Choroid plexus epithelial cell (primary cell): ENCODE data around the gene RBBP5.
A peak's percentile ranks its signal among the peaks of the same experiment; 100 is the strongest.
"Not testable (repeated sequence)": the region's sequence is repeated elsewhere in the genome, so short reads cannot be mapped to it uniquely, and the experiment has no call there.

Experiments used
- DNase-seq: peaks from one replicate; pipeline ENCODE4 v3.0.0-alpha.2; 2010; ENCODE audit warnings: low read depth
- H3K4me3 ChIP-seq: 2 replicates; pipeline ENCODE4 v1.5.1; 2011; ENCODE audit warnings: low read depth, mild to moderate bottlenecking, control low read depth, low read length, moderate library complexity
- TF ChIP-seq, protein P1 (sequence below): conservative IDR thresholded peaks from 2 replicates; pipeline ENCODE4 v1.5.1; 2011; ENCODE audit warnings: low read depth, mild to moderate bottlenecking, control low read depth, inconsistent platforms, low read length, moderate library complexity

The RBBP5 gene

GRCh38 chr1:205158048-205158616 is 36.4 kb upstream of the RBBP5 start:
- TF ChIP-seq, protein P1, sequence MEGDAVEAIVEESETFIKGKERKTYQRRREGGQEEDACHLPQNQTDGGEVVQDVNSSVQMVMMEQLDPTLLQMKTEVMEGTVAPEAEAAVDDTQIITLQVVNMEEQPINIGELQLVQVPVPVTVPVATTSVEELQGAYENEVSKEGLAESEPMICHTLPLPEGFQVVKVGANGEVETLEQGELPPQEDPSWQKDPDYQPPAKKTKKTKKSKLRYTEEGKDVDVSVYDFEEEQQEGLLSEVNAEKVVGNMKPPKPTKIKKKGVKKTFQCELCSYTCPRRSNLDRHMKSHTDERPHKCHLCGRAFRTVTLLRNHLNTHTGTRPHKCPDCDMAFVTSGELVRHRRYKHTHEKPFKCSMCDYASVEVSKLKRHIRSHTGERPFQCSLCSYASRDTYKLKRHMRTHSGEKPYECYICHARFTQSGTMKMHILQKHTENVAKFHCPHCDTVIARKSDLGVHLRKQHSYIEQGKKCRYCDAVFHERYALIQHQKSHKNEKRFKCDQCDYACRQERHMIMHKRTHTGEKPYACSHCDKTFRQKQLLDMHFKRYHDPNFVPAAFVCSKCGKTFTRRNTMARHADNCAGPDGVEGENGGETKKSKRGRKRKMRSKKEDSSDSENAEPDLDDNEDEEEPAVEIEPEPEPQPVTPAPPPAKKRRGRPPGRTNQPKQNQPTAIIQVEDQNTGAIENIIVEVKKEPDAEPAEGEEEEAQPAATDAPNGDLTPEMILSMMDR = no peak
- no peak overlapping the region for H3K4me3 ChIP-seq
- DNase-seq = no peak

GRCh38 chr1:205155665-205156377 is 34.0 kb upstream of the RBBP5 start:
- not testable (repeated sequence) for DNase-seq

DNA sequence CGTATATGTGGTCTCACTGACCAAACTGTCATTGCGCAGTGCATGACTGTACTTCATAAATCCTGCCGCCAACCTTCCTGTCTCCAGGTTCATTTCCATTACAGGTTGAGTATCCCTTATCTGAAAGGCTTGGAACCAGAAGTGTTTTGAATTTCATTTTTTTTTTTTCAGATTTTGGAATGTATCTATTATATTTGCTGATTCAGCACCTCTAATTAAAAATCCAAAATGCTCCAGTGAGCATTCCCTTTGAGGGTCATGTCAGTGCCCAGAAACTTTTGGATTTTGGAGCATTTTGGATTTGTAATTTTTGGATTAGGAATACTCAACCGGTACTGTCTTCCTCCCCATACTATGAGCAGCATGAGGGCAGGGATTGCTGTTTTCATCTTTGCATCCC is 30.7 kb upstream of the RBBP5 start:
- no peak for DNase-seq
- TF ChIP-seq, protein P1 = no peak

More at GRCh38 chr1:205155665-205156377, 34.0 kb upstream of the RBBP5 start:
- not testable (repeated sequence) for H3K4me3 ChIP-seq

DNA sequence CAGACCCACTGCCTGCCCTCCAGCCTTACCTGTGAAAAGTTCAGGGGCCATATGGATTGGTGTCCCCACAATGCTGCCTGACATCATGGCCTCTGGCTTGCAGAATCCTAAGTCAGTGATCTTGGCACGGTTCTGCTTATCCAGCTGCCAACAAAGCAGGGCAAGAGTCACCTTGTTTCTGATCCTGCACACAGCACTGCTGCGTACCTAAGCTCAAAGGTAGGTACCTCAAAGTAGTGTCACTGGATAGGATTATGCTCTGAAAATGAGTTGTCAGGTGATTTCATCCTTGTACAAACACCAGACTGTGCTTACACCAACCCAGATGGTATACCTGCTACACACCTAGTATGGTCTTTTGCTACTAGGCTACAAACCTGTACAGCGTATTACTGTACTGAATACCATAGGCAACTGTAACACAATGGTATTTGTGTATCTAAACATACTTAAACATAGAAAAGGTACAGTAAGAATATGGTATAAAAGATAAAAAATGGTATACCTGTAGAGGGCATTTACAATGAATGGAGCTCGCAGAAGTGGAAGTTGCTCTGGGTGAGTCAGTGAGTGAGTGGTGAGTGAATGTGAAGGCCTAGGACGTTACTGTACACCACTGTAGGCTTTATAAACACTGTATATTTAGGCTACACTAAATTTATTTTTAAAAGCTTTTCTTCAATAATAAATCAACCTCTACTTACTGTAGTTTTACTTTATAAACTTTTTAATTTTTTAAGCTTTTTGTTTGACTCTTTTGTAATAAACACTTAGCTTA is 29.1 kb upstream of the RBBP5 start:
- TF ChIP-seq, protein P1 = no peak
- no peak for DNase-seq
- H3K4me3 ChIP-seq = no peak overlapping the region

More for the DNA sequence above, 30.7 kb upstream of the RBBP5 start:
- no peak overlapping the region for H3K4me3 ChIP-seq

- TF ChIP-seq, protein P1 = no peak
- no peak overlapping the region for H3K4me3 ChIP-seq
- peak; percentile 69 for DNase-seq
These were observed 25.5 kb upstream of the RBBP5 start for GRCh38 chr1:205147191-205147835.

DNA sequence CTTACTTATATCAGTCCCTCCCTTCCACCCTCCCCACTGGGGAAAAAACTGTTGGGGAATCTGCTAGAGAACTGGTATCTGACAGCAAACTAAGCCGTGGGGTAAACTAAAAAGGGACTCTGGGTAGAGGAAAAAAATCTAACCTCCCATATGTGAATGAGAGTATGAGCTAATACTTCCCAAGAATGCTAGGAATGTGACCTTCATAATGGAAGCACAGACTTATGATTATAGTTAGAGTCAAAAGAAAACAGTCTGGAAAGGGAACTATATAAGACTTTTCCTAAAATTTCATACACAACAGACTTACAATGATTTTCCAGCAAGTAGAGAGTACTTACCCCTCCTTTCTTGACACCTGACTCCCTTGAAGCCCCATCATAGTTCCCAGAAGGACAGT is 23.0 kb upstream of the RBBP5 start:
- DNase-seq = peak; percentile 75
- TF ChIP-seq, protein P1 = no peak
- H3K4me3 ChIP-seq = no peak overlapping the region
